HCT116 (cell line): ENCODE results near the gene STH. TPM values are rescaled to one million over a fixed set of nuclear protein-coding genes. Genes with fewer than 3 reads are reported as not detected.

Experiments used
- ATAC-seq: fragments of 200-7000 bp; cut with Tn5 transposase; 2 replicates; pipeline ENCODE4 v1.9.1; 2020; ENCODE audit warnings: mild to moderate bottlenecking, moderate library complexity
- BruUV-seq: library from RNA; stranded (reverse); fragments of 400-500 nt; replicated peaks from 2 replicates; lab custom pipeline; 2021; lab: Mats Ljungman, UMichigan
- CTCF ChIA-PET: fragments of 300-600 bp; sonication (Branson Sonifier 250); formaldehyde crosslinking; loops from one replicate; lab custom pipeline; 2021; ENCODE audit warnings: antibody characterized with exemption; lab: Charles Lee
- POLR2A ChIA-PET: fragments of 300-600, 350-600 bp; sonication (Branson Sonifier 250); formaldehyde crosslinking; loops from one replicate; lab custom pipeline; 2021; ENCODE audit warnings: antibody characterized with exemption; lab: Charles Lee
- RAD21 ChIA-PET, 2 experiments: fragments of 300-600 bp; sonication (Branson Sonifier 250); formaldehyde crosslinking; loops; one replicate each; lab custom pipeline; 2023; ENCODE audit warnings: low total read pairs in 2 of 2; ENCODE audit not compliant: uncharacterized antibody in 2 of 2, unreplicated experiment in 2 of 2, low non-redundant PET in 1 of 2; lab: Charles Lee
- DNase-seq: peaks from one replicate; pipeline ENCODE4 v3.0.0-alpha.2; 2010; ENCODE audit warnings: low read depth, low spot score
- H2AFZ ChIP-seq: fragments of 200-600 bp; shearing (Covaris generic), sonication (generic); 2 replicates; pipeline ENCODE4 v1.6.1; 2017; ENCODE audit warnings: low read depth, mixed run types, mixed read lengths, antibody characterized with exemption, low read length; ENCODE audit not compliant: poor library complexity, severe bottlenecking
- H3K27ac ChIP-seq: 2 replicates; pipeline ENCODE4 v1.5.1; 2012; ENCODE audit warnings: low read depth, low read length
- H3K27me3 ChIP-seq: fragments of 200-600 bp; sonication (generic); 2 replicates; pipeline ENCODE4 v1.6.1; 2016; ENCODE audit warnings: mixed run types, low read length, mixed read lengths; ENCODE audit not compliant: insufficient read depth
- H3K36me3 ChIP-seq, 2 experiments: fragments of 200-500 bp in 1 of 2; fragments of 200-600 bp in 1 of 2; sonication (Bioruptor generic) in 1 of 2; sonication (generic) in 1 of 2; 2 replicates each; pipeline versions ENCODE4 v1.5.1 to v1.6.1; 2014 to 2016; ENCODE audit warnings: low read length in 2 of 2, inconsistent platforms in 1 of 2, mixed read lengths in 1 of 2, mixed run types in 1 of 2; ENCODE audit not compliant: insufficient read depth in 2 of 2, control insufficient read depth in 1 of 2
- H3K4me1 ChIP-seq, 2 experiments: fragments of 200-600 bp in 1 of 2; sonication (generic) in 1 of 2; 2 replicates each; pipeline versions ENCODE4 v1.5.1 to v1.6.1; 2012 to 2017; ENCODE audit warnings: low read length in 2 of 2, inconsistent platforms in 1 of 2, mild to moderate bottlenecking in 1 of 2, mixed read lengths in 1 of 2, mixed run types in 1 of 2, moderate library complexity in 1 of 2; ENCODE audit not compliant: insufficient read depth in 2 of 2, control insufficient read depth in 1 of 2
- H3K4me2 ChIP-seq: fragments of 200-600 bp; sonication (generic); 2 replicates; pipeline ENCODE4 v1.6.1; 2017; ENCODE audit warnings: mixed run types, low read length, mixed read lengths
- H3K4me3 ChIP-seq, 2 experiments: fragments of 200-600 bp in 1 of 2; sonication (generic) in 1 of 2; replicated peaks in 1 of 2; 2 replicates each; pipeline ENCODE4 v1.5.1; 2011 to 2016; ENCODE audit warnings: low read length in 2 of 2, control low read depth in 1 of 2, low read depth in 1 of 2, mild to moderate bottlenecking in 1 of 2, mixed read lengths in 1 of 2, mixed run types in 1 of 2
- H3K79me2 ChIP-seq: fragments of 200-600 bp; sonication (generic); 2 replicates; pipeline ENCODE4 v1.6.1; 2017; ENCODE audit warnings: mild to moderate bottlenecking, mixed run types, low read length, moderate library complexity, mixed read lengths; ENCODE audit not compliant: insufficient read depth
- H3K9ac ChIP-seq: fragments of 200-600 bp; sonication (generic); 2 replicates; pipeline ENCODE4 v1.6.1; 2016; ENCODE audit warnings: low read length, mixed read lengths
- H3K9me2 ChIP-seq: fragments of 200-600 bp; sonication (generic), shearing (Covaris generic); 2 replicates; pipeline ENCODE4 v1.6.1; 2017; ENCODE audit warnings: mixed run types, mild to moderate bottlenecking, moderate library complexity; ENCODE audit not compliant: insufficient read depth
- H3K9me3 ChIP-seq, 2 experiments: fragments of 200-500 bp in 1 of 2; fragments of 200-600 bp in 1 of 2; sonication (Bioruptor generic) in 1 of 2; sonication (generic) in 1 of 2; 2 replicates each; pipeline ENCODE4 v1.6.1; 2014 to 2017; ENCODE audit warnings: low read length in 2 of 2, mixed read lengths in 2 of 2, inconsistent platforms in 1 of 2, low read depth in 1 of 2, mild to moderate bottlenecking in 1 of 2, mixed run types in 1 of 2, moderate library complexity in 1 of 2; ENCODE audit not compliant: control insufficient read depth in 1 of 2, insufficient read depth in 1 of 2
- H4K20me1 ChIP-seq: fragments of 200-600 bp; sonication (generic), shearing (Covaris generic); 2 replicates; pipeline ENCODE4 v1.6.1; 2017; ENCODE audit warnings: mixed run types, mild to moderate bottlenecking, moderate library complexity; ENCODE audit not compliant: insufficient read depth
- POLR2AphosphoS5 ChIP-seq: IDR thresholded peaks from 2 replicates; pipeline ENCODE4 v1.6.1; 2011; ENCODE audit warnings: mild to moderate bottlenecking, low read depth, low read length, moderate library complexity
- TCF7L2 ChIP-seq: IDR thresholded peaks from 2 replicates; pipeline ENCODE4 v1.7.0; 2011; ENCODE audit warnings: borderline replicate concordance, inconsistent platforms; ENCODE audit not compliant: insufficient read depth, insufficient read length; ENCODE audit errors: extremely low read depth
- YY1 ChIP-seq: IDR thresholded peaks from 2 replicates; pipeline ENCODE4 v1.6.1; 2011; ENCODE audit warnings: low read length, low read depth, moderate library complexity, mild to moderate bottlenecking; ENCODE audit not compliant: insufficient replicate concordance; ENCODE audit errors: extremely low read depth
- intact Hi-C: fragments of 100-400 bp; cut with micrococcal nuclease; formaldehyde crosslinking; loops from 2 replicates; pipeline ENCODE4 v1.10.0; 2022
- total RNA-seq: library from RNA; stranded (reverse); gene quantifications from one replicate; pipeline ENCODE4 v1.2.1, GENCODE V29; 2021; ENCODE audit not compliant: unreplicated experiment
- TF ChIP-seq, protein P1 (sequence below): IDR thresholded peaks from 2 replicates; pipeline ENCODE4 v1.6.1; 2012
- TF ChIP-seq, protein P2 (sequence below): IDR thresholded peaks from 2 replicates; pipeline ENCODE4 v1.6.1; 2012; ENCODE audit warnings: low read depth

STH gene
- total RNA-seq, 1 experiment from 2014 or later: not detected

DNA sequence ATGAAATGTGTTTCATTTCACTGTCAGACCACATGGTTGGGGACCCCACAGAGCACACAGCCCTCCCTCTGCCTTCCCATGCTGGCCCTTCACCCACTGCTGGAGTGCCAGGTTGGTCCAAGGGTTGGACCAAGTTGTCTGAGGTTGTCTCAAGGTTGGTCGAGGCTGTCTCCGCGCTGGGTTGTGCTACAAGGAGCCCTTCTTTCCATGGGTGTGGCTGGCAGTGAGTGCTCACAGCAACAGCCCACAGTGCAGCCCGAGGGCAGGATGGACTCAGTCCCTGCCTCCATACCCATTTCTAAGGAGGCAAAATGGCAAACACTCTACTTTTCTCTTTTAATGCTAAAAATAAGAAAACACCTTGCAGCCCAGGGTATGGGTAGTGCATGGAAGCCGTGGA is 35.8 kb upstream of the STH start:
- CTCF ChIA-PET: no interaction called here
- Histone ChIP-seq H3K36me3 (no peaks in the 10 kb centered on the region), H3K79me2 (no peaks in the 10 kb centered on the region), H3K4me2 (no peak overlapping the region), H3K9ac (no peak overlapping the region), H4K20me1 (no peaks in the 10 kb centered on the region), H3K27ac (no peak overlapping the region), H3K27me3 (no peaks in the 10 kb centered on the region), H3K4me3 (no peak overlapping the region), H3K4me1 (peaks cover 0 to 7% of the 10 kb centered on the region in 2 experiments; a peak in 1 of 4 replicates), H3K9me3 (no peaks in the 10 kb centered on the region), H3K9me2 (no peaks in the 10 kb centered on the region), H2AFZ (no peak overlapping the region)
- POLR2A ChIA-PET: no interaction called here
- TF ChIP-seq, protein P1, sequence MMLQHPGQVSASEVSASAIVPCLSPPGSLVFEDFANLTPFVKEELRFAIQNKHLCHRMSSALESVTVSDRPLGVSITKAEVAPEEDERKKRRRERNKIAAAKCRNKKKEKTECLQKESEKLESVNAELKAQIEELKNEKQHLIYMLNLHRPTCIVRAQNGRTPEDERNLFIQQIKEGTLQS: no peak
- TF ChIP-seq YY1 (no peak), TCF7L2 (no peak), POLR2AphosphoS5 (no peak)
- TF ChIP-seq, protein P2, sequence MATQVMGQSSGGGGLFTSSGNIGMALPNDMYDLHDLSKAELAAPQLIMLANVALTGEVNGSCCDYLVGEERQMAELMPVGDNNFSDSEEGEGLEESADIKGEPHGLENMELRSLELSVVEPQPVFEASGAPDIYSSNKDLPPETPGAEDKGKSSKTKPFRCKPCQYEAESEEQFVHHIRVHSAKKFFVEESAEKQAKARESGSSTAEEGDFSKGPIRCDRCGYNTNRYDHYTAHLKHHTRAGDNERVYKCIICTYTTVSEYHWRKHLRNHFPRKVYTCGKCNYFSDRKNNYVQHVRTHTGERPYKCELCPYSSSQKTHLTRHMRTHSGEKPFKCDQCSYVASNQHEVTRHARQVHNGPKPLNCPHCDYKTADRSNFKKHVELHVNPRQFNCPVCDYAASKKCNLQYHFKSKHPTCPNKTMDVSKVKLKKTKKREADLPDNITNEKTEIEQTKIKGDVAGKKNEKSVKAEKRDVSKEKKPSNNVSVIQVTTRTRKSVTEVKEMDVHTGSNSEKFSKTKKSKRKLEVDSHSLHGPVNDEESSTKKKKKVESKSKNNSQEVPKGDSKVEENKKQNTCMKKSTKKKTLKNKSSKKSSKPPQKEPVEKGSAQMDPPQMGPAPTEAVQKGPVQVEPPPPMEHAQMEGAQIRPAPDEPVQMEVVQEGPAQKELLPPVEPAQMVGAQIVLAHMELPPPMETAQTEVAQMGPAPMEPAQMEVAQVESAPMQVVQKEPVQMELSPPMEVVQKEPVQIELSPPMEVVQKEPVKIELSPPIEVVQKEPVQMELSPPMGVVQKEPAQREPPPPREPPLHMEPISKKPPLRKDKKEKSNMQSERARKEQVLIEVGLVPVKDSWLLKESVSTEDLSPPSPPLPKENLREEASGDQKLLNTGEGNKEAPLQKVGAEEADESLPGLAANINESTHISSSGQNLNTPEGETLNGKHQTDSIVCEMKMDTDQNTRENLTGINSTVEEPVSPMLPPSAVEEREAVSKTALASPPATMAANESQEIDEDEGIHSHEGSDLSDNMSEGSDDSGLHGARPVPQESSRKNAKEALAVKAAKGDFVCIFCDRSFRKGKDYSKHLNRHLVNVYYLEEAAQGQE: no peak
- DNase-seq (no peak), ATAC-seq (no peak)
- RAD21 ChIA-PET: no interaction called here
- intact Hi-C loops: no loop called here
- no TSS peak for BruUV-seq
